A673 (cell line): ENCODE measurements around the gene JPT1. TPM values are rescaled to one million over a fixed set of nuclear protein-coding genes. Genes with fewer than 3 reads are reported as not detected.

Experiments
- BruUV-seq: library from RNA; stranded (reverse); fragments of 400-500 nt; replicated peaks from 2 replicates; lab custom pipeline; 2021; lab: Mats Ljungman, UMichigan
- CTCF ChIA-PET: fragments of 300-600 bp; sonication (Branson Sonifier 250); formaldehyde crosslinking; loops from one replicate; lab custom pipeline; 2022; ENCODE audit warnings: antibody characterized with exemption; lab: Charles Lee
- POLR2A ChIA-PET: fragments of 300-600 bp; sonication (Branson Sonifier 250); formaldehyde crosslinking; loops from one replicate; lab custom pipeline; 2022; ENCODE audit warnings: antibody characterized with exemption; ENCODE audit not compliant: low non-redundant PET; lab: Charles Lee
- DNase-seq: peaks from one replicate; pipeline ENCODE4 v3.0.0-alpha.2; 2015; ENCODE audit warnings: low spot score
- H3K27ac ChIP-seq: fragments of 200-600 bp; sonication (generic); 2 replicates; pipeline ENCODE4 v1.5.1; 2016; ENCODE audit warnings: mixed run types, low read depth, mild to moderate bottlenecking, mixed read lengths, antibody characterized with exemption, low read length; ENCODE audit not compliant: poor library complexity, severe bottlenecking
- H3K27me3 ChIP-seq: fragments of 200-600 bp; sonication (generic); replicated peaks from 2 replicates; pipeline ENCODE4 v1.6.1; 2017; ENCODE audit warnings: mixed run types, low read depth, mild to moderate bottlenecking, mixed read lengths, antibody characterized with exemption, low read length; ENCODE audit not compliant: insufficient read depth, poor library complexity
- H3K36me3 ChIP-seq: fragments of 200-600 bp; sonication (generic); 2 replicates; pipeline ENCODE4 v1.6.1; 2016; ENCODE audit warnings: mixed run types, mild to moderate bottlenecking, mixed read lengths, antibody characterized with exemption, low read length; ENCODE audit not compliant: insufficient read depth, poor library complexity, severe bottlenecking
- H3K4me1 ChIP-seq: fragments of 200-600 bp; sonication (generic); 2 replicates; pipeline ENCODE4 v1.6.1; 2017; ENCODE audit warnings: mixed run types, mild to moderate bottlenecking, mixed read lengths, antibody characterized with exemption, low read length; ENCODE audit not compliant: insufficient read depth, poor library complexity, severe bottlenecking
- H3K4me3 ChIP-seq: fragments of 200-600 bp; sonication (generic); 2 replicates; pipeline ENCODE4 v1.5.1; 2016; ENCODE audit warnings: low read depth, mixed run types, mild to moderate bottlenecking, mixed read lengths, low read length; ENCODE audit not compliant: poor library complexity, severe bottlenecking
- H3K9me3 ChIP-seq: fragments of 200-600 bp; sonication (generic); 2 replicates; pipeline ENCODE4 v1.6.1; 2016; ENCODE audit warnings: mixed run types, low read depth, mild to moderate bottlenecking, mixed read lengths, antibody characterized with exemption, low read length; ENCODE audit not compliant: poor library complexity, severe bottlenecking
- CTCF ChIP-seq: fragments of 300-800, 200-600 bp; sonication (generic); conservative IDR thresholded peaks from 2 replicates; pipeline ENCODE4 v1.5.1; 2017; ENCODE audit warnings: low read depth, mild to moderate bottlenecking, antibody characterized with exemption, low read length, moderate library complexity, mixed read lengths
- EZH2 ChIP-seq: fragments of 200-600 bp; sonication (generic); IDR thresholded peaks from 2 replicates; pipeline ENCODE4 v1.6.1; 2017; ENCODE audit warnings: borderline replicate concordance, low read depth, mild to moderate bottlenecking, mixed read lengths, antibody characterized with exemption, low read length; ENCODE audit not compliant: poor library complexity, severe bottlenecking
- intact Hi-C: fragments of 100-400 bp; cut with micrococcal nuclease; formaldehyde crosslinking; loops from one replicate; pipeline ENCODE4 v1.10.0; 2022; ENCODE audit not compliant: unreplicated experiment
- total RNA-seq: library from RNA; stranded (reverse); gene quantifications from 2 replicates; pipeline ENCODE4 v1.2.3, GENCODE V29; 2021

The JPT1 gene
- total RNA-seq, 1 experiment from 2014 or later: 526 TPM

- intact Hi-C loops: no loop called here
- POLR2A ChIA-PET: interaction anchor here (0.5 kb wide), 1 partner anchor 8 kb away, joined by 5 read pairs; no protein-coding TSS in a partner anchor
- peaks cover 9% of the 10 kb centered on the region for H3K36me3 ChIP-seq
Measured at GRCh38 chr17:75125984-75126383, 28.3 kb downstream of the JPT1 start.

GRCh38 chr17:75124819-75125162 lies 29.5 kb downstream of the JPT1 start:
- H3K27ac ChIP-seq: no peak overlapping the region
- intact Hi-C loops: no loop called here
- H3K4me1 ChIP-seq: no peaks in the 10 kb centered on the region
- H3K4me3 ChIP-seq: no peak overlapping the region
- H3K36me3 ChIP-seq: peaks cover 5% of the 10 kb centered on the region
- POLR2A ChIA-PET: no interaction called here
- CTCF ChIA-PET: no interaction called here
- no peak for DNase-seq
- TF ChIP-seq EZH2: no peak
- no peaks in the 10 kb centered on the region for H3K27me3 ChIP-seq
- BruUV-seq: no TSS peak
- H3K9me3 ChIP-seq: no peaks in the 10 kb centered on the region

More at GRCh38 chr17:75125984-75126383, 28.3 kb downstream of the JPT1 start:
- BruUV-seq: no TSS peak
- Histone ChIP-seq H3K27ac (no peak overlapping the region), H3K4me1 (peaks cover 7% of the 10 kb centered on the region), H3K4me3 (no peak overlapping the region), H3K27me3 (no peaks in the 10 kb centered on the region), H3K9me3 (no peaks in the 10 kb centered on the region)
- DNase-seq: no peak
- no peak for TF ChIP-seq EZH2
- no peak for TF ChIP-seq CTCF
- CTCF ChIA-PET: no interaction called here

GRCh38 chr17:75124041-75124818 lies 30.1 kb downstream of the JPT1 start:
- intact Hi-C loops: no loop called here
- Histone ChIP-seq H3K36me3 (no peaks in the 10 kb centered on the region), H3K4me1 (no peaks in the 10 kb centered on the region), H3K27me3 (no peaks in the 10 kb centered on the region), H3K4me3 (no peak overlapping the region), H3K27ac (no peak overlapping the region), H3K9me3 (no peaks in the 10 kb centered on the region)
- no peak for DNase-seq
- no peak for TF ChIP-seq CTCF
- no peak for TF ChIP-seq EZH2
- no TSS peak for BruUV-seq
- POLR2A ChIA-PET: no interaction called here
- CTCF ChIA-PET: no interaction called here

GRCh38 chr17:75118307-75118706 lies 36.0 kb downstream of the JPT1 start:
- intact Hi-C loops: loop anchor here (10.0 kb wide), 1 partner anchor 154 kb away; no protein-coding TSS in a partner anchor
- Histone ChIP-seq H3K4me1 (peaks cover 4% of the 10 kb centered on the region), H3K4me3 (no peak overlapping the region), H3K36me3 (no peaks in the 10 kb centered on the region), H3K9me3 (no peaks in the 10 kb centered on the region), H3K27me3 (no peaks in the 10 kb centered on the region), H3K27ac (no peak overlapping the region)
- no TSS peak for BruUV-seq
- TF ChIP-seq CTCF (no peak), EZH2 (no peak)
- ChIA-PET CTCF (no interaction called here), POLR2A (interaction anchor here (0.6 kb wide), 1 partner anchor 7 kb away, joined by 5 read pairs; no protein-coding TSS in a partner anchor)
- DNase-seq: no peak
